HG02623 (cell line): ENCODE measurements around the gene SLC47A1.

Experiments used
- ATAC-seq: cut with Tn5 transposase; IDR thresholded peaks from one replicate; pipeline ENCODE4 v1.9.1; 2021; ENCODE audit warnings: moderate library complexity; ENCODE audit not compliant: unreplicated experiment

SLC47A1 gene

GRCh38 chr17:19596869-19597268, 63.2 kb downstream of the SLC47A1 start:
- no peak for ATAC-seq

GRCh38 chr17:19610311-19610710, 76.7 kb downstream of the SLC47A1 start:
- no peak for ATAC-seq

- ATAC-seq, result no peak
Measured at GRCh38 chr17:19610879-19611278, 77.2 kb downstream of the SLC47A1 start.

GRCh38 chr17:19613979-19614378, 80.3 kb downstream of the SLC47A1 start:
- no peak for ATAC-seq

- ATAC-seq, result no peak
Measured at GRCh38 chr17:19614900-19615299, 81.2 kb downstream of the SLC47A1 start.

- ATAC-seq, result no peak
Measured at GRCh38 chr17:19618015-19618414, 84.4 kb downstream of the SLC47A1 start.

GRCh38 chr17:19619705-19620325, 86.2 kb downstream of the SLC47A1 start:
- ATAC-seq, result no peak

GRCh38 chr17:19621697-19622096, 88.0 kb downstream of the SLC47A1 start:
- ATAC-seq, result no peak

GRCh38 chr17:19626079-19626478, 92.4 kb downstream of the SLC47A1 start:
- ATAC-seq, result no peak
